GM19351 (cell line): Measurements from ENCODE around the gene SPIB.
"Not testable (repeated sequence)": the region's sequence is repeated elsewhere in the genome, so short reads cannot be mapped to it uniquely, and the experiment has no call there.

Experiments used
- ATAC-seq: cut with Tn5 transposase; IDR thresholded peaks from one replicate; pipeline ENCODE4 v1.9.1; 2021; ENCODE audit warnings: mild to moderate bottlenecking, moderate library complexity; ENCODE audit not compliant: unreplicated experiment

Gene SPIB

GRCh38 chr19:50390952-50391351, 27.8 kb upstream of the SPIB start:
- ATAC-seq = not testable (repeated sequence)

- no peak for ATAC-seq
Measured at GRCh38 chr19:50392759-50393158, 26.0 kb upstream of the SPIB start.

GRCh38 chr19:50393589-50393988, 25.1 kb upstream of the SPIB start:
- no peak for ATAC-seq

- no peak for ATAC-seq
Measured at GRCh38 chr19:50394017-50394416, 24.7 kb upstream of the SPIB start.

- ATAC-seq = no peak
Measured at GRCh38 chr19:50398675-50399367, 19.9 kb upstream of the SPIB start.

GRCh38 chr19:50399368-50399745, 19.4 kb upstream of the SPIB start:
- no peak for ATAC-seq

- ATAC-seq = no peak
Measured at GRCh38 chr19:50401605-50402450, 16.9 kb upstream of the SPIB start.

GRCh38 chr19:50402544-50403301, 16.0 kb upstream of the SPIB start:
- no peak for ATAC-seq

- ATAC-seq = no peak
Measured at GRCh38 chr19:50406156-50406820, 12.4 kb upstream of the SPIB start.

GRCh38 chr19:50406829-50407228, 11.9 kb upstream of the SPIB start:
- ATAC-seq = no peak

- no peak for ATAC-seq
Measured at GRCh38 chr19:50409347-50409746, 9.4 kb upstream of the SPIB start.

GRCh38 chr19:50410109-50410508, 8.6 kb upstream of the SPIB start:
- ATAC-seq = no peak

GRCh38 chr19:50412419-50412818, 6.3 kb upstream of the SPIB start:
- no peak for ATAC-seq

GRCh38 chr19:50413096-50413495, 5.6 kb upstream of the SPIB start:
- no peak for ATAC-seq

- no peak for ATAC-seq
Measured at GRCh38 chr19:50413531-50413930, 5.2 kb upstream of the SPIB start.

GRCh38 chr19:50414864-50415660, 3.7 kb upstream of the SPIB start:
- peak; percentile 45 for ATAC-seq

GRCh38 chr19:50415661-50416033, 3.1 kb upstream of the SPIB start:
- ATAC-seq = peak; percentile 62

GRCh38 chr19:50416034-50416977, 2.4 kb upstream of the SPIB start:
- ATAC-seq = no peak
